PFSK-1 (cell line): ENCODE data around the gene PRDM2.

Source experiments
- FOXP2 ChIP-seq: optimal IDR thresholded peaks from 2 replicates; pipeline ENCODE3; 2011; ENCODE audit warnings: borderline replicate concordance, control low read depth, inconsistent platforms; ENCODE audit not compliant: insufficient read depth; ENCODE audit errors: extremely low read length, extremely low read depth
- POLR2AphosphoS5 ChIP-seq: IDR thresholded peaks from 2 replicates; pipeline ENCODE4 v1.6.1; 2012; ENCODE audit warnings: low read depth, mild to moderate bottlenecking, control low read depth, low read length, moderate library complexity
- SIN3A ChIP-seq: IDR thresholded peaks from 2 replicates; pipeline ENCODE4 v1.6.1; 2012; ENCODE audit warnings: mild to moderate bottlenecking, low read length, moderate library complexity, borderline replicate concordance; ENCODE audit not compliant: insufficient read depth
- TAF1 ChIP-seq: IDR thresholded peaks from 2 replicates; pipeline ENCODE4 v1.6.1; 2012; ENCODE audit warnings: low read length, control low read depth, borderline replicate concordance; ENCODE audit not compliant: insufficient read depth
- TF ChIP-seq, protein P1 (sequence below), 2 experiments: IDR thresholded peaks; 2 replicates each; pipeline versions ENCODE4 v1.6.1 to v1.8.0; 2011 to 2012; ENCODE audit warnings: low read depth in 2 of 2, low read length in 2 of 2, control low read depth in 1 of 2, inconsistent platforms in 1 of 2, mild to moderate bottlenecking in 1 of 2, moderate library complexity in 1 of 2; ENCODE audit not compliant: insufficient read depth in 1 of 2

DNA sequence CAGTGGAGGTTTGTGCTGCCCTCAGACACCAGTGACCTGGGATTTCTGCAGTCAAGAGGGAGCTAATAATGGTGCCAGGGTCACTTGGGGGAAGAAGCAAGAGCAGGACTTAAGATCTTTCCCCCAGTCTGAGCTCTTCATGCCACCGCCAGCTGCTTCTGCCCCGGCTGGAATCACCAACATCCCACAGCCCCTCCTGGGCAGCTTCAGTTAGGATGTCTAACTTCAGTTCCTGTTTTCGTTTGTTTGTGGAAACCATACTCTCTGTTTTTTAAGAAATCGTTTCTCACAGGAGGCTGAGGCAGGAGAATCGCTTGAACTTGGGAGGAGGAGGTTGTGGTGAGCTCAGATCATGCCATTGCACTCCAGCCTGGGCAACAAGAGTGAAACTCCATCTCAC lies 25.6 kb upstream of the PRDM2 start:
- TF ChIP-seq POLR2AphosphoS5 = no peak
- TF ChIP-seq, protein P1, sequence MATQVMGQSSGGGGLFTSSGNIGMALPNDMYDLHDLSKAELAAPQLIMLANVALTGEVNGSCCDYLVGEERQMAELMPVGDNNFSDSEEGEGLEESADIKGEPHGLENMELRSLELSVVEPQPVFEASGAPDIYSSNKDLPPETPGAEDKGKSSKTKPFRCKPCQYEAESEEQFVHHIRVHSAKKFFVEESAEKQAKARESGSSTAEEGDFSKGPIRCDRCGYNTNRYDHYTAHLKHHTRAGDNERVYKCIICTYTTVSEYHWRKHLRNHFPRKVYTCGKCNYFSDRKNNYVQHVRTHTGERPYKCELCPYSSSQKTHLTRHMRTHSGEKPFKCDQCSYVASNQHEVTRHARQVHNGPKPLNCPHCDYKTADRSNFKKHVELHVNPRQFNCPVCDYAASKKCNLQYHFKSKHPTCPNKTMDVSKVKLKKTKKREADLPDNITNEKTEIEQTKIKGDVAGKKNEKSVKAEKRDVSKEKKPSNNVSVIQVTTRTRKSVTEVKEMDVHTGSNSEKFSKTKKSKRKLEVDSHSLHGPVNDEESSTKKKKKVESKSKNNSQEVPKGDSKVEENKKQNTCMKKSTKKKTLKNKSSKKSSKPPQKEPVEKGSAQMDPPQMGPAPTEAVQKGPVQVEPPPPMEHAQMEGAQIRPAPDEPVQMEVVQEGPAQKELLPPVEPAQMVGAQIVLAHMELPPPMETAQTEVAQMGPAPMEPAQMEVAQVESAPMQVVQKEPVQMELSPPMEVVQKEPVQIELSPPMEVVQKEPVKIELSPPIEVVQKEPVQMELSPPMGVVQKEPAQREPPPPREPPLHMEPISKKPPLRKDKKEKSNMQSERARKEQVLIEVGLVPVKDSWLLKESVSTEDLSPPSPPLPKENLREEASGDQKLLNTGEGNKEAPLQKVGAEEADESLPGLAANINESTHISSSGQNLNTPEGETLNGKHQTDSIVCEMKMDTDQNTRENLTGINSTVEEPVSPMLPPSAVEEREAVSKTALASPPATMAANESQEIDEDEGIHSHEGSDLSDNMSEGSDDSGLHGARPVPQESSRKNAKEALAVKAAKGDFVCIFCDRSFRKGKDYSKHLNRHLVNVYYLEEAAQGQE (IDR thresholded peaks at IDR 0.05; ENCODE audit: insufficient read depth in 1 of 2, low read depth in 2 of 2, low read length in 2 of 2) = no peak
- TF ChIP-seq SIN3A = no peak
- TF ChIP-seq TAF1 = no peak
- no peak for TF ChIP-seq FOXP2
